GM19324 (cell line): ENCODE results near the gene PRICKLE4.

Experiments used
- ATAC-seq: cut with Tn5 transposase; IDR thresholded peaks from one replicate; pipeline ENCODE4 v1.9.1; 2021; ENCODE audit warnings: mild to moderate bottlenecking, moderate library complexity; ENCODE audit not compliant: unreplicated experiment, low FRiP score

PRICKLE4 gene

GRCh38 chr6:41768545-41769308 is 11.9 kb upstream of the PRICKLE4 start:
- ATAC-seq, result no peak

GRCh38 chr6:41769376-41769775 is 11.2 kb upstream of the PRICKLE4 start:
- no peak for ATAC-seq

GRCh38 chr6:41770381-41771057 is 10.1 kb upstream of the PRICKLE4 start:
- no peak for ATAC-seq

GRCh38 chr6:41771058-41771983 is 9.3 kb upstream of the PRICKLE4 start:
- no peak for ATAC-seq

- ATAC-seq, result no peak
These were observed 5.7 kb upstream of the PRICKLE4 start for GRCh38 chr6:41774841-41775240.

- no peak for ATAC-seq
These were observed 5.2 kb upstream of the PRICKLE4 start for GRCh38 chr6:41775293-41775882.

- no peak for ATAC-seq
These were observed 2.9 kb upstream of the PRICKLE4 start for GRCh38 chr6:41777551-41778285.

- ATAC-seq, result no peak
These were observed 1.7 kb upstream of the PRICKLE4 start for GRCh38 chr6:41778895-41779294.

GRCh38 chr6:41779336-41779735 is 1.2 kb upstream of the PRICKLE4 start:
- ATAC-seq, result no peak

GRCh38 chr6:41779788-41780550 is 613 bp upstream of the PRICKLE4 start, which contains the start of gene FRS3:
TSS of gene FRS3 (minus strand) at chr6:41779900. CDS start at chr6:41776987, 2,913 bp downstream.
- peak; percentile 89 for ATAC-seq

GRCh38 chr6:41781366-41781730 is 766 bp downstream of the PRICKLE4 start:
- ATAC-seq, result no peak

GRCh38 chr6:41783106-41783780 is 2.7 kb downstream of the PRICKLE4 start:
- no peak for ATAC-seq

GRCh38 chr6:41784581-41785171 is 4.1 kb downstream of the PRICKLE4 start:
- no peak for ATAC-seq

- ATAC-seq, result no peak
These were observed 4.7 kb downstream of the PRICKLE4 start for GRCh38 chr6:41785254-41785653.

- ATAC-seq, result no peak
These were observed 5.3 kb downstream of the PRICKLE4 start for GRCh38 chr6:41785689-41786450.

GRCh38 chr6:41786451-41787218 is 6.1 kb downstream of the PRICKLE4 start:
- ATAC-seq, result peak; percentile 62
